AG10803 (cell line): ENCODE results near the gene MANSC4.

Experiments used
- DNase-seq: peaks from one replicate; pipeline ENCODE4 v3.0.0; 2010; ENCODE audit warnings: low read depth
- H3K4me3 ChIP-seq: 2 replicates; pipeline ENCODE4 v1.5.1; 2011; ENCODE audit warnings: mild to moderate bottlenecking, low read length, control low read depth
- TF ChIP-seq, protein P1 (sequence below): conservative IDR thresholded peaks from 2 replicates; pipeline ENCODE4 v1.5.1; 2011; ENCODE audit warnings: mild to moderate bottlenecking, low read length, control low read depth, inconsistent platforms

The MANSC4 gene

DNA sequence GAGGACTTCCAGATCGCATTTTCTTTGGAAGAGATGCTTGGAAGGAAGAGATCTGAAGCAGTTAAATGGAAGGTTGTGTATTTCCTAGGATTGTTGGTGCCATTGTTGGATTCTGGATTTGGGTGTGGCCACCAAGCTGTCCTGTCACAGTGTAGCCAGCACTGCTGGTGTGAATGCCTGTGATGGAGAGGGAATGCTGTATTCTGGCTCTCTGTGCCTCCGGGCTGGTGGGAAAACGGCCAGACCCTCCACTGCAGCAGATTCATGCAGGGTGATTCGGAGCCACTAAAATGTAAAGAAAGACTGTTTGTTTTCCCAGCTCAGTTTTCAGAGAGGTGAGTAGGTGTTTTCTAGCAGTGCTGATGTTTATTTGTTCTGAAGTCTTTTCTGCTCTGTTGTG is 30.7 kb upstream of the MANSC4 start:
- H3K4me3 ChIP-seq: no peak overlapping the region
- no peak for DNase-seq
- TF ChIP-seq, protein P1, sequence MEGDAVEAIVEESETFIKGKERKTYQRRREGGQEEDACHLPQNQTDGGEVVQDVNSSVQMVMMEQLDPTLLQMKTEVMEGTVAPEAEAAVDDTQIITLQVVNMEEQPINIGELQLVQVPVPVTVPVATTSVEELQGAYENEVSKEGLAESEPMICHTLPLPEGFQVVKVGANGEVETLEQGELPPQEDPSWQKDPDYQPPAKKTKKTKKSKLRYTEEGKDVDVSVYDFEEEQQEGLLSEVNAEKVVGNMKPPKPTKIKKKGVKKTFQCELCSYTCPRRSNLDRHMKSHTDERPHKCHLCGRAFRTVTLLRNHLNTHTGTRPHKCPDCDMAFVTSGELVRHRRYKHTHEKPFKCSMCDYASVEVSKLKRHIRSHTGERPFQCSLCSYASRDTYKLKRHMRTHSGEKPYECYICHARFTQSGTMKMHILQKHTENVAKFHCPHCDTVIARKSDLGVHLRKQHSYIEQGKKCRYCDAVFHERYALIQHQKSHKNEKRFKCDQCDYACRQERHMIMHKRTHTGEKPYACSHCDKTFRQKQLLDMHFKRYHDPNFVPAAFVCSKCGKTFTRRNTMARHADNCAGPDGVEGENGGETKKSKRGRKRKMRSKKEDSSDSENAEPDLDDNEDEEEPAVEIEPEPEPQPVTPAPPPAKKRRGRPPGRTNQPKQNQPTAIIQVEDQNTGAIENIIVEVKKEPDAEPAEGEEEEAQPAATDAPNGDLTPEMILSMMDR: no peak

DNA sequence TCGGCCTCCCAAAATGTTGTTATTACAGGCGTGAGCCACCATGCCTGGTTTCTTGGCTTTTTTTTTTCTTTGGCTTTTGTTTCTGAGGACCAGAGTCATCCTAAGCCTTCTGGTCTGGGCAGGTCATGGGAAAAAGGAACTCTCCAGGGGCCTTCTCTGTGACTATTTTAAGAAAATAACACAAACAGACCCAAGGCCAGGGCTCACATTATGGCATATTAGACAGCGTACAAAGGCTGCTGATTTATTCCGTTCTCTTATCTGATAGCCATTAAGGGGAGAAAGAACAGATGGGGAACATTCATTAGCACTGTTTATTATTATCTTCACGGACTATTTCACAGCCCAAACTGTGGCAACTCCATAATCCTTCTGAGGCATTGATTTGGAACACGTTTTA is 28.8 kb upstream of the MANSC4 start:
- TF ChIP-seq, protein P1: no peak
- DNase-seq: no peak

DNA sequence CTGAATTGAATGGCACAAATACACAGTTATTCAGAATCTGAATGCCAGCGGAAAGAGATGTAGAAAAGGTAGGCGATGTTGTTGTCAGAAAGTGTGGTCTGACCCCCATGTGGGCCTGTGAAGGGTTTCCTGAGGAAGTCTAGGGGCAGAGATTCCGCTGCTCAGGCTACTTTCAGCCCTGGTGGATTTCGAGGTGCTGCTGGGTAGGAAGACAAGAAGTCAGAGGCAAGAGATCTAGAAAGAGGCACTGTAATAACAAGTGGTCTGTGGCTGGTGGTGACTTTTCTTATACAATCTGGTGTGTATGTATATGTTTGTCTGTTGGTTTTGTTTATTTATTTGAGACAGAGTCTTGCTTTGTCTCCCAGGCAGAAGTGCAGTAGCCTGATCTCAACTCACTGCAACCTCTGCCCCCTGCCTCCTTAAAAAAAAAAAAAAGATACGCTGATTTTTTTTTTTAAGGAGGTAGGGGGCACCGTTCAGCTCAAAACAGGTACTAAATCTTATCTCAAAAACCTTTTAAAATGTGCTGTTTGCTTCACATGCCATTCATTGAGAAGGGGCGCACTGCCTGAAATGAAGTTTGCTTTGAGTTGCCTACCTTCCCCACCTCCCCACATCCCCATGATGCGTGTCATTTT is 27.1 kb upstream of the MANSC4 start:
- TF ChIP-seq, protein P1: no peak

More for the DNA sequence above, 28.8 kb upstream of the MANSC4 start:
- no peak overlapping the region for H3K4me3 ChIP-seq

DNA sequence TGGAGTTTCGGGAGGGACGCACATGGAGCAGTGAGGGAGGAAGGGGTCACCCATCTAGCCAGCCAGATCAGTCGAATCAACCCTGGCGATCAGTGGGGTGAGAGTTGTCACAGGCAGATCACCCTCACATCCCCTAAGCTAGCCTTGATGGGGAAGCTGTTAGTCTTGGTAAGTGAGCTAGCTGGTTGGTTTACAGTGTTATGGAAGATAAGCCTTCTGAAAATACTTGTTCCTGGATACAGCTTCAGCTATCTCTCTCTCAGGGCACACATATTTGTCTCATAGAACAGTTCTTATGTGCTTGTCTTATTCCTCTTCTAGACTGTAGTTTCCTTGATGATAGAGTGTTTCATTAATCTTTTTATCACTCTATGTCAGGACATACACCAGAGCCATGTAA is 26.2 kb upstream of the MANSC4 start:
- TF ChIP-seq, protein P1: no peak
- no peak overlapping the region for H3K4me3 ChIP-seq
- DNase-seq: no peak

More for the DNA sequence above, 27.1 kb upstream of the MANSC4 start:
- DNase-seq: no peak
- H3K4me3 ChIP-seq: no peak overlapping the region

DNA sequence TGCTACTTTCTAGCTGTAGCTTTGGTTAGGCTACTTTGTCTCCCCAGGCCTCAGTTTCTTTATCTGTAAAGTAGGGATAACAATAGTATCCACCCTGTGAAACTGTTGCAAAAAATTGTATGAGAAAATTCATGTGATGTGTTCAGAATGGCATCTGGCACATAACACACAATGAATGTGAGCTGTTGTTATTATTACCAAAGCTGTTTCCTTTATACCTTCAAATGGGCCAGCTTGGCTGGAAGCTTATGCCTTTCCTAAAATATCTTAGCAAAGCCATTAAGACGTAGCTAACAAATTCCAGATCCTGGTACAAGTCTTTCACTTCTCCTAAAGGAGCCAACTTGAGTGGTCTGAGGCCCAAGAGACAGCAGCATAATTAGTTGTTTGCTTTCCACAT is 25.2 kb upstream of the MANSC4 start:
- DNase-seq: peak; percentile 11
- H3K4me3 ChIP-seq: no peak overlapping the region
- TF ChIP-seq, protein P1: no peak

DNA sequence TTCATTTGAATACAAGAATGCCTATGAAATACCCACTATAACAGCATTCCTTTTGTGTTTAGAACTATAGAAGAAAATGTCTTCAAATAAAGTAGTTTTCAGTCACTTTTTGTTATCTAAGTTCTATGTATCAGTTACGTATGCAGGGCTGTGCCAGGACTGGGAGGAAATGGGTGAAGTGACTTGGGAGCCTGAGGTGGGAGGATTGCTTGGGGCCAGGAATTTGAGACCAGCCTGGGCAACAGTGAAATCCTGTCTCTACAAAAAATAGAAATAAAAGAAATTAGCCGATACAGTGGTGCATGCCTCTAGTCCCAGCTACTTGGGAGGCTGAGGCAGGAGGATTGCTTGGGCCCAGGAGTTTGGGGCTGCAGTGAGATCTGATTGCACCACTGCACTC is 22.9 kb upstream of the MANSC4 start:
- TF ChIP-seq, protein P1: no peak
- DNase-seq: no peak
- H3K4me3 ChIP-seq: no peak overlapping the region

DNA sequence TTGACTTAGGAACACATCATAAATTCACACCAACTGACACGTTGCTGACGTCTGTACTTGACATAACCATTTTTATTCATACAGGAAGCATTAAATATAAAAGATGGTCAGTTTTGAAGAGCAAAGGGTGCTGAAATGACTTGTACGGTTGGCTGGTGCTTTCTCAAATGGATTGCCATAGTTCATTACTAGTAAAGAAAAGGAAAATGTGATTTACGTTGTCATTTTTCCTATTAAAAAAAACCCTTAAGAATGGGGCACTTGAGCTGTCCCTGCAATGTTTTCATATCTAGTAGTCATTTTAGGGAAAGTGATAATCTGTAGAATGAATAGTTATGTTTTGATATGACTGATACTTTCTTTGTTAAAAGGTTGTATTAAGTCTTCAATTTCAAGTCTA is 22.5 kb upstream of the MANSC4 start:
- no peak for DNase-seq
- TF ChIP-seq, protein P1: no peak
- H3K4me3 ChIP-seq: no peak overlapping the region
